Activated T-cell treated with anti-CD3 and anti-CD28 coated beads for 48 hours (primary cell): ENCODE measurements around the gene LIMS1.
"Not testable (repeated sequence)": the region's sequence is repeated elsewhere in the genome, so short reads cannot be mapped to it uniquely, and the experiment has no call there.

Experiments
- DNase-seq: peaks from one replicate; pipeline ENCODE4 v3.0.0-alpha.2; 2020; ENCODE audit warnings: low read depth

Gene LIMS1

GRCh38 chr2:108664089-108664488 lies 129.8 kb downstream of the LIMS1 start:
- not testable (repeated sequence) for DNase-seq

- not testable (repeated sequence) for DNase-seq
Measured at GRCh38 chr2:108664979-108665378, 130.7 kb downstream of the LIMS1 start.

- DNase-seq: not testable (repeated sequence)
Measured at GRCh38 chr2:108665975-108666374, 131.7 kb downstream of the LIMS1 start.

GRCh38 chr2:108667140-108667539 lies 132.9 kb downstream of the LIMS1 start:
- not testable (repeated sequence) for DNase-seq

GRCh38 chr2:108670282-108670681 lies 136.0 kb downstream of the LIMS1 start:
- not testable (repeated sequence) for DNase-seq

- not testable (repeated sequence) for DNase-seq
Measured at GRCh38 chr2:108672200-108672805, 138.0 kb downstream of the LIMS1 start.

- not testable (repeated sequence) for DNase-seq
Measured at GRCh38 chr2:108676522-108676921, 142.3 kb downstream of the LIMS1 start.

- DNase-seq: not testable (repeated sequence)
Measured at GRCh38 chr2:108677239-108677744, 143.0 kb downstream of the LIMS1 start.

- not testable (repeated sequence) for DNase-seq
Measured at GRCh38 chr2:108678198-108678651, 144.0 kb downstream of the LIMS1 start.

GRCh38 chr2:108680805-108681204 lies 146.5 kb downstream of the LIMS1 start:
- DNase-seq: not testable (repeated sequence)

- DNase-seq: not testable (repeated sequence)
Measured at GRCh38 chr2:108688818-108689756, 154.8 kb downstream of the LIMS1 start.

GRCh38 chr2:108690001-108690400 lies 155.7 kb downstream of the LIMS1 start:
- not testable (repeated sequence) for DNase-seq

- no peak for DNase-seq
Measured at GRCh38 chr2:108691447-108691846, 157.2 kb downstream of the LIMS1 start.

GRCh38 chr2:108701208-108701607 lies 166.9 kb downstream of the LIMS1 start:
- DNase-seq: no peak

GRCh38 chr2:108701806-108702205 lies 167.5 kb downstream of the LIMS1 start:
- DNase-seq: no peak

GRCh38 chr2:108704871-108705270 lies 170.6 kb downstream of the LIMS1 start:
- no peak for DNase-seq

- no peak for DNase-seq
Measured at GRCh38 chr2:108707300-108707699, 173.0 kb downstream of the LIMS1 start.

GRCh38 chr2:108716971-108717370 lies 182.7 kb downstream of the LIMS1 start:
- not testable (repeated sequence) for DNase-seq

- peak; percentile 94 for DNase-seq
Measured at GRCh38 chr2:108719149-108720044, 185.1 kb downstream of the LIMS1 start, which contains the start of gene RANBP2. Gene RANBP2 (plus strand): TSS chr2:108719482. CDS start chr2:108719607, 125 bp downstream.

GRCh38 chr2:108726048-108726447 lies 191.8 kb downstream of the LIMS1 start:
- DNase-seq: not testable (repeated sequence)

GRCh38 chr2:108734656-108735055 lies 200.4 kb downstream of the LIMS1 start:
- DNase-seq: not testable (repeated sequence)
